ENCODE measurements around the gene SLC1A1.

SLC1A1 gene

GRCh38 chr9:4620881-4621555, 130.8 kb downstream of the SLC1A1 start:
- H3K4me3 ChIP-seq (replicated peaks; ENCODE audit: low read depth, low read length): no peak overlapping the region
- DNase-seq (ENCODE audit: extremely low read depth, insufficient read length): no peak
- no peaks in the 10 kb centered on the region for H3K27me3 ChIP-seq (replicated peaks; ENCODE audit: control insufficient read depth, insufficient read depth, low read length)
- TF ChIP-seq CTCF (IDR thresholded peaks at IDR 0.05; ENCODE audit: insufficient read depth, low read length, poor library complexity, severe bottlenecking): no peak
- no peaks in the 10 kb centered on the region for H3K36me3 ChIP-seq (ENCODE audit: control insufficient read depth, insufficient read depth, low read length)

- H3K4me3 ChIP-seq (replicated peaks; ENCODE audit: low read depth, low read length): no peak overlapping the region
- H3K27me3 ChIP-seq (replicated peaks; ENCODE audit: control insufficient read depth, insufficient read depth, low read length): no peaks in the 10 kb centered on the region
- no peak for TF ChIP-seq CTCF (IDR thresholded peaks at IDR 0.05; ENCODE audit: insufficient read depth, low read length, poor library complexity, severe bottlenecking)
- no peaks in the 10 kb centered on the region for H3K36me3 ChIP-seq (ENCODE audit: control insufficient read depth, insufficient read depth, low read length)
- DNase-seq (ENCODE audit: extremely low read depth, insufficient read length): no peak
Measured at GRCh38 chr9:4622016-4622415, 131.7 kb downstream of the SLC1A1 start.

- Histone ChIP-seq H3K36me3 (ENCODE audit: control insufficient read depth, insufficient read depth, low read length) (no peaks in the 10 kb centered on the region), H3K27me3 (replicated peaks; ENCODE audit: control insufficient read depth, insufficient read depth, low read length) (no peaks in the 10 kb centered on the region), H3K4me3 (replicated peaks; ENCODE audit: low read depth, low read length) (no peak overlapping the region)
- DNase-seq (ENCODE audit: extremely low read depth, insufficient read length): no peak
- no peak for TF ChIP-seq CTCF (IDR thresholded peaks at IDR 0.05; ENCODE audit: insufficient read depth, low read length, poor library complexity, severe bottlenecking)
Measured at GRCh38 chr9:4630836-4631235, 140.6 kb downstream of the SLC1A1 start.
